GM23338 (cell line): ENCODE data around the gene ARHGEF2. TPM values are rescaled to one million over a fixed set of nuclear protein-coding genes. Genes with fewer than 3 reads are reported as not detected.

ENCODE experiments used
- ATAC-seq: fragments of 200-7000 bp; cut with Tn5 transposase; 3 replicates; pipeline ENCODE4 v1.9.1; 2020
- DNase-seq: peaks from one replicate; pipeline ENCODE4 v3.0.0-alpha.2; 2015; ENCODE audit warnings: low spot score
- H2AFZ ChIP-seq: fragments of 200-600 bp; sonication (generic); 2 replicates; pipeline ENCODE4 v1.8.0; 2016; ENCODE audit warnings: antibody characterized with exemption, mild to moderate bottlenecking, moderate library complexity
- H3F3A ChIP-seq: fragments of 200-600 bp; sonication (generic); replicated peaks from 2 replicates; pipeline ENCODE4 v1.8.0; 2017; ENCODE audit warnings: antibody characterized with exemption, mixed run types, low read depth
- H3K27ac ChIP-seq: fragments of 200-600 bp; sonication (generic); 2 replicates; pipeline ENCODE4 v1.6.1; 2016; ENCODE audit warnings: low read depth
- H3K27me3 ChIP-seq: fragments of 200-600 bp; sonication (generic); 2 replicates; pipeline ENCODE4 v1.8.0; 2016; ENCODE audit warnings: mild to moderate bottlenecking, mixed run types, moderate library complexity; ENCODE audit not compliant: insufficient read depth
- H3K36me3 ChIP-seq: fragments of 200-600 bp; sonication (generic); 2 replicates; pipeline ENCODE4 v1.8.0; 2016; ENCODE audit warnings: mild to moderate bottlenecking; ENCODE audit not compliant: insufficient read depth
- H3K4me1 ChIP-seq: fragments of 200-600 bp; sonication (generic); 2 replicates; pipeline ENCODE4 v1.8.0; 2016; ENCODE audit warnings: mild to moderate bottlenecking, moderate library complexity; ENCODE audit not compliant: insufficient read depth
- H3K4me2 ChIP-seq: fragments of 200-600 bp; sonication (generic); 2 replicates; pipeline ENCODE4 v1.7.1; 2017; ENCODE audit warnings: mixed run types
- H3K4me3 ChIP-seq: fragments of 200-600 bp; sonication (generic); 2 replicates; pipeline ENCODE4 v1.6.1; 2016; ENCODE audit warnings: mixed run types
- H3K79me2 ChIP-seq: fragments of 200-600 bp; sonication (generic); replicated peaks from 2 replicates; pipeline ENCODE4 v1.8.0; 2017; ENCODE audit warnings: mild to moderate bottlenecking; ENCODE audit not compliant: insufficient read depth
- H3K9me2 ChIP-seq: fragments of 200-600 bp; sonication (generic); 2 replicates; pipeline ENCODE4 v1.8.0; 2017; ENCODE audit not compliant: insufficient read depth
- H4K20me1 ChIP-seq: fragments of 200-600 bp; sonication (generic); replicated peaks from 2 replicates; pipeline ENCODE4 v1.8.0; 2017; ENCODE audit warnings: mild to moderate bottlenecking; ENCODE audit not compliant: insufficient read depth
- H3K27ac Mint-ChIP-seq: 2 replicates; pipeline ENCODE4 v1.8.0; 2020; ENCODE audit warnings: inconsistent platforms, mild to moderate bottlenecking, moderate library complexity, mixed read lengths
- H3K27me3 Mint-ChIP-seq: 3 replicates; pipeline ENCODE4 v1.8.0; 2022; ENCODE audit warnings: low read depth, mild to moderate bottlenecking, moderate library complexity, mixed read lengths, inconsistent platforms; ENCODE audit not compliant: insufficient read depth, poor library complexity
- H3K36me3 Mint-ChIP-seq: 3 replicates; pipeline ENCODE4 v1.8.0; 2021; ENCODE audit warnings: low read depth, mild to moderate bottlenecking, inconsistent platforms, moderate library complexity, mixed read lengths
- H3K4me1 Mint-ChIP-seq: 3 replicates; pipeline ENCODE4 v1.8.0; 2020; ENCODE audit warnings: mild to moderate bottlenecking, inconsistent platforms, mixed read lengths
- H3K4me3 Mint-ChIP-seq: 3 replicates; pipeline ENCODE4 v1.8.0; 2021; ENCODE audit warnings: moderate library complexity, mild to moderate bottlenecking, inconsistent platforms, mixed read lengths
- H3K9me3 Mint-ChIP-seq: 3 replicates; pipeline ENCODE4 v1.8.0; 2020; ENCODE audit warnings: moderate library complexity, mild to moderate bottlenecking, inconsistent platforms, mixed read lengths
- CREB1 ChIP-seq: fragments of 250-450 bp; sonication (Bioruptor Pico); IDR thresholded peaks from 2 replicates; pipeline ENCODE4 v1.5.0; 2020; ENCODE audit warnings: low read depth, mild to moderate bottlenecking, moderate library complexity
- EZH2 ChIP-seq: fragments of 200-600 bp; sonication (generic); IDR thresholded peaks from one replicate; pipeline ENCODE4 v1.8.0; 2017; ENCODE audit warnings: antibody characterized with exemption, mild to moderate bottlenecking, low read depth; ENCODE audit not compliant: unreplicated experiment
- EZH2phosphoT487 ChIP-seq: fragments of 200-600 bp; sonication (generic); IDR thresholded peaks from one replicate; pipeline ENCODE4 v1.8.1; 2018; ENCODE audit warnings: antibody characterized with exemption; ENCODE audit not compliant: unreplicated experiment
- JUNB ChIP-seq: IDR thresholded peaks from one replicate; pipeline ENCODE4 v1.6.1; 2016; ENCODE audit warnings: antibody characterized with exemption; ENCODE audit not compliant: unreplicated experiment
- NANOG ChIP-seq: IDR thresholded peaks from 2 replicates; pipeline ENCODE4 v1.6.1; 2016; ENCODE audit warnings: antibody characterized with exemption, borderline replicate concordance
- POLR2AphosphoS5 ChIP-seq: IDR thresholded peaks from 2 replicates; pipeline ENCODE4 v1.6.1; 2016; ENCODE audit warnings: antibody characterized with exemption, low read depth
- REST ChIP-seq: IDR thresholded peaks from one replicate; pipeline ENCODE4 v1.6.1; 2018; ENCODE audit warnings: antibody characterized with exemption; ENCODE audit not compliant: unreplicated experiment
- STAT1 ChIP-seq: IDR thresholded peaks from one replicate; pipeline ENCODE4 v1.6.1; 2016; ENCODE audit warnings: antibody characterized with exemption; ENCODE audit not compliant: unreplicated experiment
- ZNF114 ChIP-seq: fragments of 250-450 bp; sonication (Bioruptor Pico); IDR thresholded peaks from 2 replicates; pipeline ENCODE4 v1.5.0; 2020; ENCODE audit warnings: mild to moderate bottlenecking, moderate library complexity
- ZNF331 ChIP-seq: fragments of 250-450 bp; sonication (Bioruptor Pico); IDR thresholded peaks from 2 replicates; pipeline ENCODE4 v1.5.0; 2020; ENCODE audit warnings: low read depth, mild to moderate bottlenecking, moderate library complexity
- ZNF462 ChIP-seq: fragments of 250-450 bp; sonication (Bioruptor Pico); IDR thresholded peaks from 2 replicates; pipeline ENCODE4 v1.5.0; 2020; ENCODE audit warnings: mild to moderate bottlenecking, moderate library complexity
- polyA plus RNA-seq: library from polyadenylated mRNA; unstranded; fragments of >200 nt; fragmentation: Nextera tagmentation; extraction: Ambion mirVana; gene quantifications from 2 replicates; pipeline ENCODE4 v1.2.1, GENCODE V29; 2016
- total RNA-seq: library from RNA; depleted of rRNA; stranded (reverse); fragments of >200 nt; shearing (Covaris generic); gene quantifications from 2 replicates; pipeline ENCODE4 v1.2.3, GENCODE V29; 2014
- TF ChIP-seq, protein P1 (sequence below), 2 experiments: fragments of 200-600 bp in 1 of 2; sonication (generic) in 1 of 2; conservative IDR thresholded peaks; 2 replicates each; pipeline versions ENCODE4 v1.5.1 to v1.6.1; 2016 to 2017; ENCODE audit warnings: antibody characterized with exemption in 2 of 2, low read depth in 2 of 2, mild to moderate bottlenecking in 2 of 2, moderate library complexity in 1 of 2
- TF ChIP-seq, protein P2 (sequence below): IDR thresholded peaks from 2 replicates; pipeline ENCODE4 v1.6.1; 2016; ENCODE audit warnings: antibody characterized with exemption

ARHGEF2 gene
- total and polyA plus RNA-seq, 2 experiments from 2014 or later, result 23.0 to 87.6 TPM

DNA sequence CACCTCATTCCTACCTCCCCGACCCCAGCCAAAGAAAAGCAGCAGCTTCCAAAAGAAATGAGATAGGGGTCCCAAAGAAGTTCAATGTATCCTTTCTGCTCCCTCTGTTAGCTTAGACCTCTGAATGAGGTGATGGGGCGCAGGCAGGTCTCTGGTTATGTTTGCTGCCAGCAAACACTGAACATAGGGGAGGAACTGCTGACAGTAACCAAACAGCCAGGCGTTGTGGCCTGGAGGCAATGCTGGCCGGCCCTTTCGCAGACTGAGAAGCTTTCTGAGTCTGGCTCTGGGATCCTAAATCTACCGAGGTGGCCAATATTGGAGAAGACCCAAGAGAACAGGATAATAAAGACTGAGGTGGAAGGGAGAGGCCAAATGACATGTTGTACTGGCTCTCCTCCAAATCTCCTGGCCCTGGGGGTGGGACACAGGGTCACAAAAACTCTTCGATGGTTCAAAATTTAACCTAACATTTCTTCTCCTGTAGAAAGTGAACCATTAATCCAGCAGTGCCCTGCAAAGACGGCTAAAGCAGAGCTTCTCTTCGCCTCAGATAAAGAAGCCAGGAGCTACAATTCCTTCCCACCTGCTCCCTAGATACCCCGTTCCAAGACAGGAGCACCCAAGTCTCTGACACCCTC is 22.8 kb upstream of the ARHGEF2 start:
- no peak overlapping the region for H3K4me2 ChIP-seq
- ATAC-seq, result no peak

More for the DNA sequence above, 22.8 kb upstream of the ARHGEF2 start:
- Histone ChIP-seq H3K79me2 (no peaks in the 10 kb centered on the region), H3F3A (no peaks in the 10 kb centered on the region), H3K36me3 (no peaks in the 10 kb centered on the region), H3K9me2 (no peaks in the 10 kb centered on the region), H3K4me3 (no peak overlapping the region), H4K20me1 (no peaks in the 10 kb centered on the region), H3K4me1 (peaks cover 4% of the 10 kb centered on the region; the same call in 1 of the 2 replicates), H3K27me3 (no peaks in the 10 kb centered on the region), H3K27ac (no peak overlapping the region), H2AFZ (no peak overlapping the region)
- no peak overlapping the region for H3K27ac Mint-ChIP-seq
- TF ChIP-seq REST (no peak), CREB1 (CRISPR knock-in tag) (no peak), STAT1 (no peak), JUNB (no peak), POLR2AphosphoS5 (no peak), EZH2phosphoT487 (no peak), ZNF114 (CRISPR knock-in tag) (no peak), ZNF331 (CRISPR knock-in tag) (no peak), NANOG (no peak), EZH2 (no peak), ZNF462 (no peak)
- TF ChIP-seq, protein P1, sequence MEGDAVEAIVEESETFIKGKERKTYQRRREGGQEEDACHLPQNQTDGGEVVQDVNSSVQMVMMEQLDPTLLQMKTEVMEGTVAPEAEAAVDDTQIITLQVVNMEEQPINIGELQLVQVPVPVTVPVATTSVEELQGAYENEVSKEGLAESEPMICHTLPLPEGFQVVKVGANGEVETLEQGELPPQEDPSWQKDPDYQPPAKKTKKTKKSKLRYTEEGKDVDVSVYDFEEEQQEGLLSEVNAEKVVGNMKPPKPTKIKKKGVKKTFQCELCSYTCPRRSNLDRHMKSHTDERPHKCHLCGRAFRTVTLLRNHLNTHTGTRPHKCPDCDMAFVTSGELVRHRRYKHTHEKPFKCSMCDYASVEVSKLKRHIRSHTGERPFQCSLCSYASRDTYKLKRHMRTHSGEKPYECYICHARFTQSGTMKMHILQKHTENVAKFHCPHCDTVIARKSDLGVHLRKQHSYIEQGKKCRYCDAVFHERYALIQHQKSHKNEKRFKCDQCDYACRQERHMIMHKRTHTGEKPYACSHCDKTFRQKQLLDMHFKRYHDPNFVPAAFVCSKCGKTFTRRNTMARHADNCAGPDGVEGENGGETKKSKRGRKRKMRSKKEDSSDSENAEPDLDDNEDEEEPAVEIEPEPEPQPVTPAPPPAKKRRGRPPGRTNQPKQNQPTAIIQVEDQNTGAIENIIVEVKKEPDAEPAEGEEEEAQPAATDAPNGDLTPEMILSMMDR (conservative IDR thresholded peaks at IDR 0.05; ENCODE audit: low read depth in 2 of 2), result no peak
- TF ChIP-seq, protein P2, sequence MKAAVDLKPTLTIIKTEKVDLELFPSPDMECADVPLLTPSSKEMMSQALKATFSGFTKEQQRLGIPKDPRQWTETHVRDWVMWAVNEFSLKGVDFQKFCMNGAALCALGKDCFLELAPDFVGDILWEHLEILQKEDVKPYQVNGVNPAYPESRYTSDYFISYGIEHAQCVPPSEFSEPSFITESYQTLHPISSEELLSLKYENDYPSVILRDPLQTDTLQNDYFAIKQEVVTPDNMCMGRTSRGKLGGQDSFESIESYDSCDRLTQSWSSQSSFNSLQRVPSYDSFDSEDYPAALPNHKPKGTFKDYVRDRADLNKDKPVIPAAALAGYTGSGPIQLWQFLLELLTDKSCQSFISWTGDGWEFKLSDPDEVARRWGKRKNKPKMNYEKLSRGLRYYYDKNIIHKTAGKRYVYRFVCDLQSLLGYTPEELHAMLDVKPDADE, result no peak
- H3K27me3 Mint-ChIP-seq, result peaks cover 3% of the 10 kb centered on the region
- no peak overlapping the region for H3K4me3 Mint-ChIP-seq
- DNase-seq, result no peak
- peaks cover 7% of the 10 kb centered on the region for H3K4me1 Mint-ChIP-seq
- no peaks in the 10 kb centered on the region for H3K36me3 Mint-ChIP-seq
- no peaks in the 10 kb centered on the region for H3K9me3 Mint-ChIP-seq
